ENCODE results near the gene ADD1. TPM values are rescaled to one million over a fixed set of nuclear protein-coding genes. Genes with fewer than 3 reads are reported as not detected.
A peak's percentile ranks its signal among the peaks of the same experiment; 100 is the strongest.

ADD1 gene
- total and polyA plus RNA-seq, 5 experiments from 2014 or later: 129 to 309 (median 151) TPM

DNA sequence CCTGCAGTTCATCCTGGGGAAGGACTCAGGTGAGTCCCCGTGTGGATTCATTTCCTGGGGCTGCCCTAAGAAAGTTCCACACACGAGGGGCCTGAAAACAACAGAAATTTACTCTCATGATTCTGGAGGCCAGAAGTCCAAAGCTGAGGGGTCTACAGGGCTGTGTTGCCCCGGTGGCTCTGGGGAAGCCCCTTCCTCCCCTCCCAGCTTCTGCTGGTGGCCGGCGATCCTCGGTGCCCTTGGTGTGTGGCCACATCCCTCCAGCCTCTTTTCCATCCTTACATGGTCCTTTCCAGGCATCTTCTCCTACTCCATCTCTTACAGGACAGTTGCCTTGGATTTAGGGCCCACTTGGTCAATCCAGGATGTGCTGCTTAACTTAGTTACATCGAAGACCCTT, 35.6 kb upstream of the ADD1 start:
- ATAC-seq: no peak
- H3K27ac Mint-ChIP-seq: no peak overlapping the region
- POLR2A ChIA-PET: interaction anchor here (8.4 kb wide), 1 partner anchor 10 kb away, joined by 91 read pairs; no protein-coding TSS in a partner anchor
- no peak overlapping the region for H3K4me3 Mint-ChIP-seq
- no peaks in the 10 kb centered on the region for H3K9me3 Mint-ChIP-seq
- H3K36me3 Mint-ChIP-seq: no peaks in the 10 kb centered on the region
- H3K4me1 Mint-ChIP-seq: peaks cover 14 to 67% (median 25%) of the 10 kb centered on the region in 4 donors
- no peak for DNase-seq
- no peaks in the 10 kb centered on the region for H3K27me3 Mint-ChIP-seq

DNA sequence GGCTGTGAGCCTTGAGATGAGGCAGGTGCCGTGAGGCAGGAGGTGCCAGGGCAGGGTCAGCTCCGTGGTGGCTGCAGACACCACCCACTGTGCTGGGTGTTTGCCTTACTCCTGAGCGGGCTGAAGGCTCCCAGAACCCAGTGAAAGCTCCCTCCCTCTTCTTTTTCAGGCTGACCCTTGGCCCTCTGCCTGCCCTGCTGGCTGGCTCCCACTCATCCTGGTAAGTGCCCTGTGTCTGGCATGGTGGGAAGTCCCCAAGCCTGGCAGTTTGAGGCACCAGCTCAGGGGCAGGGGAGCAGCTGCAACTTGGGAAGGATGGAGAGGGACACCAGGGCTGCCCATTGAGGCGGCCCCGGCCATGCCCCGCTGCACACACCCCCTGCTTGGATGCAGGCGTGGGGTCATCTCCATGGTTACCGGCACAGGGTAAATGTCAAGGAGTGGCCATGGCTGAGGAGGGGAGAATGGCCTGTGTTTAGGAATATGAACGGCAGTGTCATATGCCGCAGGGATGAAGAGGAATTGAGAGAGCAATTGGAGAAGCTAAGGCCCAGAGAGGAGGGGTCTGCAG, 33.9 kb upstream of the ADD1 start:
- POLR2A ChIA-PET: interaction anchor here (0.6 to 8.4 kb wide), 5 partner anchors 9 to 591 kb away, joined by 3 to 91 read pairs (median 4); no protein-coding TSS in a partner anchor
- ATAC-seq (no peak), DNase-seq (no peak)
- H3K27ac Mint-ChIP-seq: peak overlapping the region in 5 of 10 donors; percentile 15 to 72 (median 44)
- peak overlapping the region in 3 of 10 donors; percentile 1 to 36 (median 33) for H3K4me3 Mint-ChIP-seq
- no peaks in the 10 kb centered on the region for H3K9me3 Mint-ChIP-seq
- H3K27me3 Mint-ChIP-seq: no peaks in the 10 kb centered on the region
- H3K36me3 Mint-ChIP-seq: no peaks in the 10 kb centered on the region
- peaks cover 28 to 73% (median 42%) of the 10 kb centered on the region in 4 donors for H3K4me1 Mint-ChIP-seq

DNA sequence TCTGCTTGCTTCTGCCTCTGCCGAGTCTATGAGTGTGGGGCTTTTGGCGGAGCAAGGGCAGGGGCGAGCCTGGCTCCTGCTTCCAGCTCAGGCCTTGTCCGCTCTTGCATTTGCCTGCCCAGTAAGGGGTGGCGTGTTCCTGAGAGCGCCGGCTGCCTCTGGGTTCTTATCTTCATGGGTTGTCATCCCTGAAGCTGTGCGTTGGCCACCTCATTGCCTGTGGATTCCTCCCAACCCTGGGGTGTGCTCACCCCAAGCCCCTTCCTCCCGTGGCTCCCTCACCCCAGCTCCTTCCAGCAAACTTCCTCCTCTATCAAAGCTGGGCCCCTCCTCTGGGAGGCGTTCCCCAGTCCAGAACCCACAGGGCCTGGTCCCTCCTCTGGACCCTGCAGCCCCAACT, 33.3 kb upstream of the ADD1 start:
- Mint-ChIP-seq H3K27ac (peak overlapping the region in 9 of 10 donors; percentile 37 to 78 (median 62)), H3K9me3 (no peaks in the 10 kb centered on the region), H3K4me3 (no peak overlapping the region), H3K36me3 (no peaks in the 10 kb centered on the region), H3K4me1 (peaks cover 30 to 74% (median 49%) of the 10 kb centered on the region in 4 donors), H3K27me3 (no peaks in the 10 kb centered on the region)
- DNase-seq (no peak), ATAC-seq (no peak)
- POLR2A ChIA-PET: interaction anchor here (0.6 to 8.4 kb wide), 3 partner anchors 12 to 33 kb away, joined by 3 to 91 read pairs (median 28); partner anchors contain the start of gene ADD1

DNA sequence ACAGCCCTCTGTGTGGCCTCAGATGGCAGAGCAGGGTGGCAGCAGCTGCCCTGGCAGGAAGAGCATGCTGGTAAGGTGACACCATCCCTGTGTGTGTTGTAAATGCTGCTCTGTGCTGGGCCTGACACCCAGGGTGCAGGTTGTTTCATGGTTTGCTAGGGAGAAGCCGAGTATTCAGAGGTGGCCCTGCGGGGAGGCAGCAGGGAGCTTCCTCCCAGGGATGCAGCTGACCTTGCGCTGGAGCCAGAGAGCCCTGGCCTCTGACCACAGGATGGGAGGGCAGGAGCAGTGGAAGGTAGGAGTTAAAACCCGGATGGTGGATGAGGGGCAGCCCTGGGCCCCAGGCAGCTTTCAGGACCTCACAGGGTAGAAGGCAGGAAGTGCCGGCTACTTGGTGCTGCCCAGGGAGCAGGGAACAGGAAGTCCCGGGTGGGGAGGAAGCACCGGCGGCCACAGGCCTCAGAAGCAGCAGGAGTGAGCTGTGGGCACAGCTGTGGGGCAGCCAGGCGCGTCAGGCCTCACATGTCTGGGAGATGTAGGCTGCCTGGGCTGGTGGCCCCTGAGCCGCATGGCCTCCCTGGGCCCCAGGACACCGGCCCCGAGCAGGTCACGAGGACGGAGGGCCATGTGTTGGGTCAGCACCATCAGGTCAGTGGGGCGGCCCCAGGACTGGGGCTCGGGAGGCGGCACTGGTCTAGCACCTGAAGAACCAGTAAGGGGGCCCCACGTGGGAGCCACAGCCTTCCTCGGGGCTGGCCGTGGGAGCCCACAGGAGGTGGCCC, 31.6 kb upstream of the ADD1 start:
- Mint-ChIP-seq H3K27me3 (no peaks in the 10 kb centered on the region), H3K4me3 (peak overlapping the region; percentile 77 to 100 (median 92))

DNA sequence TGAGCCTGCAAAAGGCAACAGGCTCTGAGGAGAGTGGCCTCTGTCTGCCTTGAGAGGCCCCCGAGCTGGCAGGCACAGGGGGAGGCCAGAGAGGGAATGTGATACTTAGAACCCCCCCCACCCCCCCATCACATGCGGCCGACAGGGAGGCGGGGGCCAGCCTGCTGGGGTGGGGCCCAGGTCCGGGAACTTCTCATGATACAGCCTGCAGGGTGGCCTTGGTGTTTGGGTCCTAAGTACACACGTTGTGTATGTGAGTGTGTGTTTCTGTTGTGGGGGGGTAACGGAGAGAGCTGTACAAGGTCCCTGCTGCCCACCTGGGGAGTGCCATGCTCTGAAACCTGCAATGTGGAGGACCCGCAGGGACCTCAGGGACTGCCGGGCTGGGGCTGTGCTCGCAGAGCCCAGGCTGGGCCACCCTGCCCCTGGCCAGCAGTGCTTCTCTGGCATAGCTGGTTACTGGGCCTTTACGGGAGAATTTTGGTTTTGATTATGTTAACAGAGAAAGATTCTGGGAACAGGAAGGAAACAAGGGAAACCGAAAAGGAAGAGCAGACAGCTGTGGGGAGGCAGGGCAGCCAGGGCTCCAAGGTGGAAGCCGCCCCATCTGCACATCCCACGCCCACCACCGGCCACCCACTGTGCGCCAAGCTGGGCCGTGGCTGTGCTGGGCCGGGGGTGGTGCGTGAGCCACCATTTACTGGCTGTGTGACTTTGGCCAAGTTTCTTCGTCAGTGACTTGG, 30.9 kb upstream of the ADD1 start:
- POLR2A ChIA-PET: interaction anchor here (0.5 to 8.4 kb wide), 12 partner anchors 9 to 151 kb away, joined by 3 to 91 read pairs (median 7); partner anchors contain the start of genes ADD1, GRK4 and NOP14
- no peak for DNase-seq
- peak overlapping the region; percentile 77 to 100 (median 92) for H3K4me3 Mint-ChIP-seq
- H3K9me3 Mint-ChIP-seq: no peaks in the 10 kb centered on the region
- H3K27ac Mint-ChIP-seq: peak overlapping the region; percentile 26 to 100 (median 98)
- peaks cover 39 to 82% (median 65%) of the 10 kb centered on the region in 4 donors for H3K4me1 Mint-ChIP-seq
- H3K36me3 Mint-ChIP-seq: peaks cover 0 to 4% (median 0%) of the 10 kb centered on the region in 3 donors
- peak; percentile 3 to 24 for ATAC-seq
- H3K27me3 Mint-ChIP-seq: no peaks in the 10 kb centered on the region

More for the DNA sequence above, 31.6 kb upstream of the ADD1 start:
- Mint-ChIP-seq H3K27ac (peak overlapping the region; percentile 96 to 100 (median 98)), H3K4me1 (peaks cover 38 to 81% (median 61%) of the 10 kb centered on the region in 4 donors), H3K36me3 (peaks cover 0 to 4% (median 0%) of the 10 kb centered on the region in 3 donors), H3K9me3 (no peaks in the 10 kb centered on the region)
- POLR2A ChIA-PET: interaction anchor here (0.7 to 8.4 kb wide), 11 partner anchors 14 to 152 kb away, joined by 3 to 91 read pairs (median 7); partner anchors contain the start of genes ADD1, GRK4, NOP14 and TNIP2
- ATAC-seq: peak; percentile 74 to 76
- DNase-seq: peak; percentile 21 to 73 (median 52)

DNA sequence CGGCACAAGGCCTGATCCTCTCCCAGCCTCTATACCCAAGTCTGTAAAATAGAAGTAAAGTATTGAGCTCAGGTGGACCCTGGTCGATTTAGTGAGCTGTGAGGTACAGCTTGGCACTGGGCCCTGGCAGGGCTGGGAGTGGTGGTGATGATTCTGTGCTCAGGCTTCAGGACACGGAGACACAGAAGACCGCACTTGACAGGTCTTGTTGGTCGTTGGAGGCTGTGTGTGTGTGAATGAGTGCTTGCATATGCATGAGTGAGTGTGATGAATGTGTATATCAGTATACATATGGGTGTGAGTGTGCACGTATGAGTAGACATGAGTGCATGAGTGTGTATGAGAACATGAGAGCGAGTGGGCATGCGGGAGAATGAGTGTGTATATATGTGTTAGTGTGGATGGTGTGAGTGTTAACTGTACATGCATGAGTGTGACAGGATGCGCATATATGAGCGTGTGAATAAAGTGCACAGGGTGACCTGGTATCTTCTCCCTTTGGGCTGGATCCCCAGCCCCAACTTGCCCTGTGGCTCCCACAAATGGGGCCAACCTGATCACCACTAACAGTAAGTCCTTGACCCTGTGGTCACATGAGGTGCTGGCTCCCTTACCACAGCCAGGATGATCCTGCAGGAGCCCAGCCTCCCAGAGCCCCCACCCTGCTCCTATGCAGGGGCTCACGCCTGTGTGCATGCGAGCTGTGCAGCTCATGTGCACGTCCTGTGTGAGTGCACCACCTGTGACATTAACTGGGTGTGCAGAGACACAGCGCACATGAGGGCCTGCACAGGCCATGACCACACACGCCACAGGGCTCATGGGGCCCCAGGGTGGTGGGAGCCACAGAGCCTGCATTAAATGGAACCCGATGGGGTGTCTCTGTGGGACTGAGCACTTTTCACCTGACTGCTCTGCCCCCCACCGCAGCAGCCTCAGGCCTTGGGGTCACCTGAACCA, 29.9 kb upstream of the ADD1 start:
- Mint-ChIP-seq H3K27me3 (no peaks in the 10 kb centered on the region), H3K9me3 (no peaks in the 10 kb centered on the region), H3K36me3 (peaks cover 0 to 4% (median 0%) of the 10 kb centered on the region in 3 donors), H3K4me1 (peaks cover 39 to 79% (median 66%) of the 10 kb centered on the region in 4 donors), H3K27ac (peak overlapping the region; percentile 26 to 100 (median 90)), H3K4me3 (peak overlapping the region; percentile 77 to 100 (median 92))
- POLR2A ChIA-PET: interaction anchor here (0.5 to 8.4 kb wide), 12 partner anchors 8 to 150 kb away, joined by 3 to 91 read pairs (median 6); partner anchors contain the start of genes ADD1, GRK4 and NOP14
- DNase-seq: no peak
- ATAC-seq: no peak

DNA sequence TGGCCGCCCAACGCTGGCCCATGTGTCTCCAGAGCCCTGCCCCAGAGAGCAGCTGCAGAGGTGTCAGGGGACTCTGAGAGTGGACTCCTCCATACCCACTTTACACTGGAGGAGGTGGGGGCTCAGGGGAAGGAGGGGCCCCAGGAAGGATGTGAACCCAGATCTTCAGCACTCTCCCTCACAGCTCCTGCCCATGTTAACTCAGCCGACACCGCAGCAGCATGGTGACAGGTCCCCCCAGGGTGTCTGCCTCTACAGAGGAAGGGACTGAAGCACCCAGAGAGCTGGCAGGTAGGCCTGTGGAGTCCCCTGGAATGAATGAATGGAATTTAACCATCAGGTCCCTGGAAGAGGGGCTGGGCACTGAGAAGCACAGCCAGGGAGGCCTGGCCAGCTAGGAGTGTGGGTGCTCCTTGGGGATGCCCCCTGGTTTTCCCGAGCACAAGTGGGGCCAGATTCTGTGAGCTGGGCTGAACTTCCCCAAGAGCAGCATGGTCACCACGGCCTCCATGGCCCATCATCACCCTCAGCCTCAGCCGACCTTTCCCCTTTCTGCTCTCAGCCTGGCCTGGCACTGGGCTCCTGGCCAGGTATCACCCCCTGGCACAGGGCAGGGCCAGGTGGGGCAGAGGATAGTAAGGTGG, 28.9 kb upstream of the ADD1 start:
- Mint-ChIP-seq H3K36me3 (peaks cover 0 to 4% (median 0%) of the 10 kb centered on the region in 3 donors), H3K27ac (peak overlapping the region in 9 of 10 donors; percentile 60 to 100 (median 91)), H3K4me3 (peak overlapping the region; percentile 77 to 100 (median 92)), H3K4me1 (peaks cover 44 to 84% (median 74%) of the 10 kb centered on the region in 4 donors), H3K27me3 (no peaks in the 10 kb centered on the region), H3K9me3 (no peaks in the 10 kb centered on the region)
- DNase-seq (peak in 1 of 10 donors; percentile 16), ATAC-seq (peak in 1 of 2 donors; percentile 18)
- POLR2A ChIA-PET: interaction anchor here (0.5 to 8.4 kb wide), 6 partner anchors 9 to 84 kb away, joined by 3 to 91 read pairs (median 6); no protein-coding TSS in a partner anchor

DNA sequence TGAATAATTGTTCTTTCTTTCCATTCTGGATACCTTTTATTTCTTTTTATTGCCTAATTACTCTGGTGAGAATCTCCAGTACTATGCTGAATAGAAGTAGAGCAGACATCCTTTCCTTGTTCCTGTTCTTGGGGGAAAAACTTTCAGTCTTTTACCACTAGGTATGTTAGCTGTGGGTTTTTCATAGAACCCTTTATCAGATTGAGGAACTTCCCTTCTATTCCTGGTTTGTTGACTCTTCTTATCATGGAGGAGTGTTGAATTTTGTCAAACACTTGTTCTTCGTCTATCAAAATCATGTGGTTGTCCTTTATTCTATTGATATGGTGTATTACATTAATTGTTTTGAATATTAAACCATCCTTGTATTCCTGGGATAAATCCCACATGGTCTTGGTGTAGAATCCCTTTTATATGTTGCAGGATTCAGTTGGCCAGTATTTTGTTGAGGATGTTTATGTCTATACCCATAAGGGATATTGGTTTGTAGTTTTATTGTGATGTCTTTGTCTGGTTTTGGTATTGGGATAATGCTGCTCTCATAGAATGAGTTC, 27.2 kb upstream of the ADD1 start:
- no peaks in the 10 kb centered on the region for H3K9me3 Mint-ChIP-seq
- POLR2A ChIA-PET: interaction anchor here (3.1 to 8.4 kb wide), 3 partner anchors 18 to 22 kb away, joined by 17 to 91 read pairs (median 62); no protein-coding TSS in a partner anchor
- no peaks in the 10 kb centered on the region for H3K27me3 Mint-ChIP-seq
- H3K27ac Mint-ChIP-seq: peak overlapping the region; percentile 82 to 99 (median 90)
- no peak for DNase-seq
- peaks cover 48 to 77% (median 76%) of the 10 kb centered on the region in 4 donors for H3K4me1 Mint-ChIP-seq
- H3K36me3 Mint-ChIP-seq: peaks cover 0 to 4% (median 0%) of the 10 kb centered on the region in 3 donors
- peak overlapping the region; percentile 76 to 93 (median 88) for H3K4me3 Mint-ChIP-seq
- ATAC-seq: no peak

DNA sequence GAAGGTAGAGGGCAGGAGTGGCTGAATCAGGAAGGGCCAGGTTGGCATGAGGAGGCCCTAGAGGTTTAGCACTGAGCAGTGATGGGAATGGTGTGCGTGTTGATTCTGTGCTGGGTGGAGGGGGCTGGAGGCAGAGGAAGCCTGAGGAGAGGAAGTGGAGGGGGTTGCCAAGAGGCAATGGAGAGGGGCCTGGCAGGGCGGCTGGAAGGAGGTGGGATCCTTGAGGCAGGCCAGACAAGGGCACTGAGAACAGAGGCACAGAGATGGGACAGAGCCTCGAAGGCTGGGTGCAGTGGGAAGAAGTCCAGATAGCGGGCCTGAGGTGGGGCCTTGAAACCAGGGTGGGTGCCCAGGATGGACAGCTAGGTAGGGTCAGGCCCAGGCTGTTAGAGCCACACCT, 26.5 kb upstream of the ADD1 start:
- peaks cover 42 to 70% (median 70%) of the 10 kb centered on the region in 4 donors for H3K4me1 Mint-ChIP-seq
- peak overlapping the region; percentile 76 to 93 (median 88) for H3K4me3 Mint-ChIP-seq
- no peaks in the 10 kb centered on the region for H3K9me3 Mint-ChIP-seq
- no peaks in the 10 kb centered on the region for H3K27me3 Mint-ChIP-seq
- ATAC-seq: no peak
- POLR2A ChIA-PET: interaction anchor here (0.6 to 3.1 kb wide), 2 partner anchors 22 to 32 kb away, joined by 3 to 17 read pairs; no protein-coding TSS in a partner anchor
- DNase-seq: no peak
- H3K27ac Mint-ChIP-seq: peak overlapping the region; percentile 88 to 99 (median 90)
- H3K36me3 Mint-ChIP-seq: peaks cover 0 to 6% (median 0%) of the 10 kb centered on the region in 3 donors

DNA sequence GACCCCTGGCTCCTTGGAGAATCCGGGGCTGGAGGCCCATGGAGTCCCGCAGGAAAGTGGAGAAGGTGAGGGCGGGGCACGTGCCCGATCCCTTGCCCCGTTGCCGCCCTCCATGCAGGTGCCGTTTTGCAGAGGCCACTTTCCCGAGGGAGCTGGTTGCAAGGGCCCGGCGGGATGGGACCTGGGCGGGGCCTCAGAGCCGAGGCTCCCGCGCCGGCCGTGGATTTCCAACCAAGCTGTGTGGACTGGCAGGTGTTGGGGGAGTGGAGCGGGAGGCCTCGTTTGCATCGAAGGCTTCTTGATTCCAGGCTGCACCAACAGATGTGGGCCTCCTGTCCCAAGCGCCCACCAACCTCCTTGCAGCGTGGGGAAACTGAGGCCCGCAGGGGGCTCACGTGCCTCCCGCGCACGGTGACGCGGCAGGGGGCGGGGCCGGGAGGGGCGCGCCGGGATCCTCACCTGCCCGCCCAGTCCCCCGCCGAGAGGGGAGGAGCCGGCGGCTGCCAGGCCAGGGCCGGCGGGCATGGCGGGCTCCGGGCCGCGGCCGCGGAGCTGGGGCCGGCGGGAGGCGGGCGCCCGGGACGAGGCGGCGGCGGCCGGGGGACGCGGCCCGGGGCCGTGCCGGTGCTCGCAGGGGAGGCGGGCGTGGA, 25.8 kb upstream of the ADD1 start:
- POLR2A ChIA-PET: interaction anchor here (0.7 to 3.1 kb wide), 9 partner anchors 8 to 144 kb away, joined by 3 to 17 read pairs (median 3); partner anchors contain the start of gene ADD1
- Mint-ChIP-seq H3K4me3 (peak overlapping the region; percentile 76 to 93 (median 88)), H3K4me1 (peaks cover 41 to 68% (median 65%) of the 10 kb centered on the region in 4 donors), H3K9me3 (no peaks in the 10 kb centered on the region), H3K36me3 (peaks cover 0 to 13% (median 0%) of the 10 kb centered on the region in 3 donors), H3K27ac (peak overlapping the region in 6 of 10 donors; percentile 52 to 99 (median 90)), H3K27me3 (no peaks in the 10 kb centered on the region)
- peak in 2 of 10 donors; percentile 35 to 38 for DNase-seq
- peak; percentile 45 to 63 for ATAC-seq

Measured in naive thymus-derived CD8-positive, alpha-beta T cell (primary cell).